GM21390 (cell line): Measurements from ENCODE around the gene SPECC1L.

Experiments used
- ATAC-seq: cut with Tn5 transposase; IDR thresholded peaks from one replicate; pipeline ENCODE4 v1.9.1; 2021; ENCODE audit not compliant: unreplicated experiment

Gene SPECC1L

DNA sequence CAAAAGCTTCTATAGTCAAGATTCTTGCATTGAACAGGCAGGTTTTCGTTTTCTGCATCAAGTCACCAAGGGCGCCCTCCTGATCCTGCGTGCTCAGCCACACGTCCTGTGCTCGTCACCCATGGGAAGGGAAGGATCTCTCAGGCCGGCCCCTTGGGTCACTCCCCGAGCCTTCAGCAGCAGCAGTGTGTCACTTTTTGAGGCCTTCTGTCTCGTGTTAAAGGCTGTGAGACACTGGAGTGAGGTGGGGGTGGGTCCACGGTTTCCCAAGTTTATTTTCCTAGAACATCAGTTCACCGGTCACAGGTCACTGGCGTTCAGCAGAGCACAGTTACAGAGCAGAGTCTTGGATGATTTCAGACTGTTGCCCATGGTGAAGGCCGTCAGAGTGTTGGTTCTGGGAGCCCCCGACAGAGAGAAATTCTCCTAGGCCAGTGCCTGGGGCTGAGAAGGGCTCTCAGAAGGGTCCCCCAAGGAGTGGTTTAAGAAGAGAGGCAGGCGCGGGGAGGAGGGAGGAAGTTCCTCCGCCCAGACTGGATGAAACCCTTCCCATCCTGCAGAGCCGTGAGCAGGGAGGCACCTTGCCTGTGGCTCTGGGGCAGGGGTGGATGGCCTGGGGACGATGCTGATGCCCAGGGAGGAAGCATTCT, 143.2 kb downstream of the SPECC1L start:
- ATAC-seq: no peak

DNA sequence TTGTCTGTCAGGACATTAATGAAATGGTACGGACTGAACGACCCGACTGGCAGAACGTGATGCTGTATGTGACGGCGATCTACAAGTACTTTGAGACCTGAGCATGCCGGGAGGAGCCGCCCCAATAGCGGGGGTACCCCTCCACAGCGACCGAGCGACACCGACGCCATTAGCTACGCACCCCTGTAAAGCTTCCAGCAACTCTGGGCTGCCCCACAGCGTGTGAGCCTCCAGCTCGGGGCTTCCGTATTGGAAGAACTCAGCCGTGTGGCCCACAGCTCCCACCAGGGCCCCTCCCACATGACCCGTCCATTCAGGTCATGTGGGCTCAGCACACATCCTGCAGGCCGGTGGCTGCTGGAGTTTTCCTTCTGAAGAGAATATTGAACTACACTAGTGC, 143.9 kb downstream of the SPECC1L start:
- no peak for ATAC-seq

DNA sequence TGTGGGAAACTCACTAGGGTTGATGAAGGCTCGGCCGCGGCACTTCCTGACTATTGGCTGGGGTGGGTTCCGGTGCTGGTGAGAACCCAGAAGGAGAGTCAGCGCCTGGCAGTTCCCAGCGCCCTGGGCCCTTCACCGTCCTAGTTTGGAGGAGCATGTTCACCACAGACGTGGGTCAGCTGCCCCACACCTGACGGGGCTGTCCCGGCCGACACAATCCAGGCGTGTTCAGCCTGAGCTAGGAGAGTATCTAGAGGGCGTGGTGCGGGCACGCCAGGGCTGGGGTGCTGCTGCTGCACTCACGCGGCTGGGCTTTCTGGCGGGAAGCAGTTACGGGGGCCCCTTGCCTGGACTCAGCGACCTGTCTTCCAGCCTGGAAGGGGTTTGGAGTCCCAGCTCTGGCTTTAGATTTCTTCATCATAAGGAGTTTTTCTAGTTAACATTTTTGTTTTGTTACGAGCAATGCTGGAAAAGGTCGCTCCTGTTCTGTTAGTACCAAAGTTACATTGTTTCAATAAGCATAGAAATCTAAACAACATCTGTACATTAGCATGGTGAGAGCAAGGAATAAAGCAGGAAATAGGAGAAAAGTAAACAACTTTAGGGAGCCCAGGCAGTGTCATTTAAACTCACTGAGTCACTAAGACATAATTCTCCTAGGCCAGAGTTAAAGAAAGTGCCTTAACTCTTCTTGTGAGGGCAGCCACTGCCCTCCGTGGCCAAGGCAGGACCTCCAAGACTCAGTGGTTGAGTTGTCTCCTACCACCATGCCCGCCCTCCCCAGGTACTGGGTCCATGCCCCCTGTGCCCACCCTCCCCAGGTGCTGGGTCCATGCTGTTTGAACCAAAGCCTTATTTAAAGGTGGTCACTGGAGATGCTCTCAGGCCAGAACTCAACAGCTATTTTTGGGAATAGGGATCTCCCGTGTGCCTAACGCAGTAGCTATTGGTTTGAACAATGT, 144.6 kb downstream of the SPECC1L start:
- no peak for ATAC-seq

DNA sequence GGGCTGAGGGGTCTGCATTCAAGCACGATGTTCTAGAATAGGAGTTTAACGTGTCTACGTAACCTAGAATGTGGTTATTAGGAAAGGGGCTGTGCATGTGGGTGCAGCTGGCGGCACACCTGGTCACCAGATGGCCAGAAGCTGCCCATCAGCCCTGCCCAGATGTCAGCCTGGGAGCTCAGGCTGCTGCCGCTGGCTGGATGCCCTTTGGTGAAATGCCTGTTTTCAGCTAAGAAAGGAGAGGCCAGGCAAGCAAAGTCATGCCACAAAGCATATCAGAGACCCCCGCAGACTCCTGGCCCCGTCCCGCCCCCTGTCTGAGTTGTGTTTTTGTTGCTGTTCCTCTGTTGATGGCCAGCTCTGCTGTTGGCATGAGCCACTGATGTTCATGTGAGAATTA, 145.5 kb downstream of the SPECC1L start:
- no peak for ATAC-seq

DNA sequence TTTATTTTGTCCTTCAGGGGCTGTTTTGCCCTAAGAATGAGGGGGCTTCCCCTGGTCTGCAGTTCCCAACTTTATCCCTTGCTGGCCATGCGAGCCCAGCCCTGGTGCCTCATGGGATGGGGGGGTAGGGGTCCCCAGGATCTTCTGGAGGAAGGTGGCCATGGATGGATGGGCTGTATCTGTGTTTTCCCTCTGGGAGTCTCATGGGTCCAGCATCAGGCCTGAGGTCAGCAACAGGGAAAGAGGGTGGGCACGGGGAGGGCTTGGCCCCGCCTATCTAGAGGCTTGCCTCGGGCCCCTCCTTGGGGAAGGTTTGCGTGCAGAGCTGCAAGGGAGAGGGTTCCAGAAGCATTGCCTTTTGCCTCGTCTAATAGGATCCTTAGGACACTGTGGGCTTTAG, 146.0 kb downstream of the SPECC1L start:
- ATAC-seq: no peak

DNA sequence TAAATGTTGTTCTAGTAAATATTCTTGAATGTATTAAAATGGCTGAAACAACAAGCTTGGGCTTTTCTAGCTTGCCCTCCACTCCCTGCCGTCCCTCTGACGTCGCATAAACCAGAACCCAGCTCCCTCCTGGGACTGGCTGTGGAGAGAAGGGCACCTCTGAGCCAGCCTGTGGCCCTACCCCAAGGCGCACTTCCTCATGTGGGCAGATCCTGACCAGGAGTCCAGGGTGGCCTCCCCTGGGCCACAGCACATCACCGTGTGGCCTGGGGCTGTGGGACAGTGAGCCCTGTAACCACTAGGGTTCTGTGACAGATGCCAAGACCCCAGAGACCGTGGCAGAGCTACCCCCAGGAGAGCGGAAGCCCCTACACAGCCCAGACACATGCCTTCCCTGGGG, 146.6 kb downstream of the SPECC1L start:
- no peak for ATAC-seq

DNA sequence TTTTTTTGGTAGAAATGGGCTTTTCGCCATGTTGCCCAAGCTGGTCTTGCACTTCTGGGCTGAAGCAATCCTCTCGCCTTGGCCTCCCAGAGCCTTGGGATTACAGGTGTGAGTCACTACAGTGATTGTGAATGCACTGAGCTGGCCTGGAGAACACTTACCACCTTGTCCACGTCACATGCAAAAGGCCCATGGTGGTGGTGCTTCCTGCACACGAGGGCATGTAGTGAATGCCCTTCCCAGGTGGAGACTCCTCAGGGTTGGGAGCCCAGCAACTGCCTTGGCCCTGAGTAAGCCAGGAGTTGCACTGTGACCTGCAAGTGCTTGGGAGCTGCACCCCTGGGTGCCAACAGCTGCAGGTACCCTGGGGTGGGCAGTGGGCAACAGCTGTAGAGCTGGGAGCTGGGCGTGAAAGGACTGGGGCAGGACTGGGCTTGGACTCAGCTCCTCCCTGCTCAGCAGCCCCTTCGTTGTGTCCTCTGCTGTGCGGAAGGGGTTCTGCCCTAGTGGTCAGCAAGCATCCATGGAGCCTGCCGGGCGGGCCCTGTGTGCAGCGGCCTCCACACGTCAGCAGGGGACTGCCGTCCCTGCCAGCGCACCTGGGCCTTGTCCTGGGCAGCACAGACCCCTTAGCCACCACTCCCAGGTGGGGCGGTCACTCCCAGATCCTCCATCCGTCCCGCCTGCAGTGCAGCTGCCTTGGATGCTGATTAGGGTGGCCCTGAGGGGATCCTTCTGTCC, 147.4 kb downstream of the SPECC1L start:
- ATAC-seq: no peak

DNA sequence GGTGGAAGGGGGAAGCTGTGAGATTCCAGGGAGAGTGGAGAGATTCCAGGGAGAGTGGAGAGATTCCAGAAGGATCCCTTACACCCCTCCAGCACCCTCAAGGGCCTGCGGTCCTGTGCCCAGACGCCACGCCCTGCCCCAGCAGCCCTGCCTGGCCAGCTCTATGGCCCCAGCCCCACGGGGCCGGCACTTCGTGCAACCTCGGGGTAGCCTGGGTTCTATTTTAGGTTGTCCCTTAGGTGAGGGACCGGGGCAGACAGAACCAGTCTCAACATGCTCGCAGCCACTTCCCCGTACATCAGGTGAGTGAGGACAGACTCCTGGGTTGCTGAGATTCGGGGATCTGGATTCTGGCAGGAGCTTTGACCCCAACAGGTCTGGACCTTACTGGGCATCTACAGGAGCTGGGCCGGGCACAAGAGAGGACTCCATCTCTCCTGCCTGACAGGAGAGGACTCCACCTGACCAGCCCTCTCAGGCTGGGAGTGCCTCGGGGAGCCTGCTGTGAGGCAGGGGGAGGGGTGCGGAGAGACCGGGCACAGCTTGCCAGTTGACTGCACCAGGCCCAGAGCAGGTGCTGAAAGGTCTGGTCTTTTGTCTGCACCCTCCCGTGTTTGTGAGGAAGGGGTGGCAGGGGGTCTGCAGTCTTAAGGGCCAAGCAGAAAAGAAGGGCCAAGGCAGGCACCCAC, 148.3 kb downstream of the SPECC1L start:
- ATAC-seq: no peak

DNA sequence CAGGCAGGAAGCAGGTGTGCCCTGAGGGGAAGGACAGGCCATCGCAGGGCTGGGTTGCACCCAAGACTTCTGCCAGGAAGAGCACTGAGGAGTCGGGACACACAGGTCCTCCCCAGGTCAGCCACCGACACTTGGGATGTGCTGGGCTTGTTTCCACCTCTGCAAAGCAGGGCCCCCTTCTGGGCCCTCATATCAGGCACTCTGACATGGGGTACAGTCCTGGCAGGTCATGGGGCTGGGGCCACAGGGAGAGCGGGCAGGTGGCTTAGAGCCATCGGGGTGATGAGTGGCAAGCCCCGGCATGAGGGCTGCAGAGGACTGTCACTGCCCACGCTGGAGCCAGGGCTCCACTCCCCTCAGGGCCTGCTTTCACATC, 148.8 kb downstream of the SPECC1L start:
- ATAC-seq: no peak

DNA sequence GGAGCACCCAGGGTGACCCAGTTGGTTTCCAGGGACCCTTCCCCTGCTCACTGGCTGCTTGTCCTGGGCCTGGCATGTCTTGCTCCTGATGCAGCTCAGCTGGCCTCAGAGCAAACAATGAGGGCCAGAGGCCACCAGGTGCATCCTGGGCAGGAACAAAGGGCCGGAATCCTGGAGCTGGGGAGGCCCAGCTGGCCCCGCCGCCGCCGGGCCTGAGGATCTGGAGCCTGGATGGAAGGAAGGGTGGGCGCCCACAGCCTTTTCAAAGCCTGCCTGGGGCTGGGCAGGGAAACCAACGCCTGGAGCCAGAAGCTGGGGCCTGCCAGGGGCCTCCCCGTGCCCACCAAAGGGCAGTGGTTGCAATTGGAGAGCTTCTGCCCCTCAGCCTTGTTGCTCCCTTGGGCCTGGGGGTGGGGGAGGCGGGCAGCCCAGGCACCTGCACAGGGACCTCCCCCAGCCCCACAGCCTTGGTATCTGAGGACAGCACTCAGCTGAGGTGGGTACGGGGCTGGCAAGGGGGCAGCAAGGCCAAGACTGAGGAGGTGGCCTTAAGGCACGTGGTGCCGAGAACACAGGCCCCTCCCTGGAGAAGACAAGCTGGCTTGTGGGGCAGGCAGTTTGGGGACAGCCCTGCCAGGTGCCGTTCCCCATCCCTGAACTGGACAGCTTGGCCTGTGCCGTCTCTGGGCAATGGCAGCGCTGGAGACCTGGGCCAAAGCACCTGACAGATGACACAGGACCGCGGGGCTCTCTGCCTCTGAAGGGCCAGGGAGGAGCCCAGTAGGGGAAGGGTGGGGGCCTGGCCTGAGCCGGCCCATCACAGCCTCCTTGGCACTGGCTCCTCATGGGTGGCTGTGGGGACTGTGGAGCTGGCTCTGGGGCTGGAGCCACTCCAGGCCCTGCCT, 149.7 kb downstream of the SPECC1L start:
- no peak for ATAC-seq

DNA sequence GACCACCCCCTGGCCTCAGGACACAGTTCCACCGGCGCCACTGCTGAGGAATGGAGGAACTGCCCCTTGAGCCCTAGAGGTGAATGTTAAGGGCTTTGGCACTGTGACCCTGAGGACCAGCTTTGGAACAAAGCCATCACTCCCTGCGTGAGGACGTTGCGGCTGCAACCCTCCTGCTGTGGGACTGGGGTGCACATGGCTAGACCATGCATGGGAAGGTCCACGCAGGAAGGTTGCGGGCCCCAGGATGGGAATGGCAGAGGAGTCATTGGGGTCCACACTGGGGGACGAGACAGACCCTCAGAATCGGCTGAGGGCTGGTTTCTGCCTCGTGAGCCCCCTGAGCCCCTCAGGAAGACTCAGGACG, 150.3 kb downstream of the SPECC1L start:
- ATAC-seq: no peak

DNA sequence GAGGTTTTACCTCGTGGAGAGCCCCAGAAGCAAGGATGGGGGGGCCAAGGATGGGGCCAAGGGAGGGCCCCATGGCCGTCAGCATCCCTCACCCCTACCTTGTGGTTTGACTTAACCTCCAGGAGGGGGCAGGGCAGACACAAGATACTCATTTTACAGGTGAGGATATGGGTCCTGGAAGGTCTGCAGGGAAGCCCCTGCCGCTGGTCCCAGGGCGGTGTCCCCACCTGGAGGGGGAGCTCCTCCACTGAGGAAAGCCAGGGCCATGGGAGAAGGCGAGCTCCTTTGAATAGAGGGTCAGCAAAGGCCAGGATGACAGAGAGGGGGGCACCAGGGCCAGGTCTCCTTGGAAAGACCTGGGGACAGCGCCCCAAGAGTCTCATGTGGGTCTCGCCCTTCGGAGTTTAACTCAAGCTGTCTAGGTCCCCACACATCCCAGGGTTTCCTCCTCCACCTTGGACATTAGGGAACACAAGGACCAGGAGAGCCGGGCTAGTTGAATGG, 150.8 kb downstream of the SPECC1L start:
- no peak for ATAC-seq

DNA sequence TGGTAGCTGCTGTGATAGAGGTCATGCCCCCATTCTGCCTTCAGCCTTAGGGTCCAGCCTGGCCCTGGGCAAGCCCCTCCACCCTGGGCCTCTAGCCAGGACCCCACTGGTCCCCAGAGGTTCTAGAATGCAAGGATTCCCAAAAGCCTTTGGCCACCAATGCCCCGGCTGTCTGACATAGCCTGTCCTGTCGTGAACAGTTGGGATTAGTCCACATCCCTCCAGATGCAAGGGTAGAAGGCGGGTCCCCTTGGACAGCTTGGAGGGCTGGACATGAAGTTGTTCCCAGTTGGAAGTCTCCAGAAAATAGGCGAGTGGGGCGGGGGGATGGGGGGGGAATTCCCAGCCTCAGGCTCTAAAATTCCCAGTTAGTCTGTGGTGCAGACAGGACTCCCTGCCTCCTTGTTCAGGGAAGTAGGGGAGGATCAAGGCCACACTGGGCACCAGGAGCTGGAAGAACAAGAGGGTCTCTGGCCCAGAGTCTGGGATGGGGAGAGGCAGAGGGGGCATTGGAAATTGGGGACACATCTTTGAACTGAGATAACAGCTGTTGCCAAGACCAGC, 151.6 kb downstream of the SPECC1L start:
- no peak for ATAC-seq

DNA sequence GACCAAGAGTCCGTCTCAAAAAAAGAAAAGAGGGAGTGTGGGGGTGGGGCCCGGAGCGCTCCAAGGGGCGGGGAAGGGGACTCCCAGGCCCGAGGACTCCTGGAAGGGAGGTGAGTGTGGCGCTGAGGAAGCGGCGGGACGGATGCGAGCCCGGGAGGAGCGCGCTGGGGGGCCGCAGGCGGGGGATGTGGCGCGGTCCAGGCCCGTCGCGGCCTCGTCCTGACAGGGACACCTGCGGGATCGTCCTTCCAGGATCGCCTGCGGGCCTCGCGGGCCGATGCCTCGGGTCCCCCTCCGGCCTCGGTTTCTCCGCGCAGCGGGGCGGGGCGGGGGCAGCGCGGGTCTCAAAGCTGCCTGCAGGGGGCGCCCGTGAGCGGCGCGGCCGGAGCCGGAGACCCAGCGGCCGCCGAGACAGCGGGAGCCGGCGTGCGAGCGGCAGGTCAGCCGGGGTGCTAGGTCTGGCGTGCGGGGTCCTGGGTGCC, 152.9 kb downstream of the SPECC1L start:
- ATAC-seq: no peak

DNA sequence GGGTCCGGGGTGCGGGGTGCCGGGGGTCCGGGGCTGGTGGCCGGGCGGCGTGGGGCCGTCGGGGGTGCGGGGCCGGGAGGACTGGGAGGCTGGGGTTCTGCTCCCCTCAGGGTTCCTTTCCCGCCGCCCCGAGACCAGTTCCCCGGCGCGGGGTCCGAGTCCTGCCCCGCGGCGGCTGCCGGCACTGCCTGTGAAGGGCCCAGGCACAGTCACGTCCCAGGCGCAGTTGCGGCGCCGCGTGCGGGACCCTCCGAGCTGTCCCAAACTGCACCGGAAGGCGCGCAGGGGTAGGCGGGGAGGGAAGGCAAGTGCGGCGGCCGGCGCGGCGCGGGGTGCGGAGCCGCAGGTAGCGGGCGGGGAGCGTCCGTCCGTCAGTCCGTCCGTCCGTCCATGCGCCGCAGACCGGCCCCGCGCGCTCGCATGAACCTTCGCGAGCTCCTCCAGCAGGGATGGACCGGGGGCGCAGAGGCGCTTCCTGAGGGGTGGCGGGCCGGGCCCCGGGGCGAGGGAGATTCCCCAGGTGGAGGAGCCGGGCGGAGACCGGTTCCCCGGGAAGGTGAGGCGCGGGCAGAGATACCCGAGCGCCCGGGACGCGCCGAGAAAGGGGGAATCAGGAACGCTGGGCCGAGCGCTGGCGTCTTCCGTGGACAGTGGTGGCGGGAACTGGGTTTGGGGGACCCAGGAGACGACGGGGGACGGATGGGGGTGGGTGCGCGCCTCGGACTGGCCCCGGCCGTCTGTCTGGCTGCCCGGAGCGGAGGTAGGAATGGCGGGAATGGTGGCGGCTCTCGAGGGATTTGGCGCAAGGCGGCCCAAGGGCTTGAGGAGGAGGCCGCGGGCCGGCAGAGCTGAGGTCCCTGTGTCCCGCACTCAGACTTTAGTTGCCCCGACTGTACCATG, 153.6 kb downstream of the SPECC1L start:
- ATAC-seq: no peak

DNA sequence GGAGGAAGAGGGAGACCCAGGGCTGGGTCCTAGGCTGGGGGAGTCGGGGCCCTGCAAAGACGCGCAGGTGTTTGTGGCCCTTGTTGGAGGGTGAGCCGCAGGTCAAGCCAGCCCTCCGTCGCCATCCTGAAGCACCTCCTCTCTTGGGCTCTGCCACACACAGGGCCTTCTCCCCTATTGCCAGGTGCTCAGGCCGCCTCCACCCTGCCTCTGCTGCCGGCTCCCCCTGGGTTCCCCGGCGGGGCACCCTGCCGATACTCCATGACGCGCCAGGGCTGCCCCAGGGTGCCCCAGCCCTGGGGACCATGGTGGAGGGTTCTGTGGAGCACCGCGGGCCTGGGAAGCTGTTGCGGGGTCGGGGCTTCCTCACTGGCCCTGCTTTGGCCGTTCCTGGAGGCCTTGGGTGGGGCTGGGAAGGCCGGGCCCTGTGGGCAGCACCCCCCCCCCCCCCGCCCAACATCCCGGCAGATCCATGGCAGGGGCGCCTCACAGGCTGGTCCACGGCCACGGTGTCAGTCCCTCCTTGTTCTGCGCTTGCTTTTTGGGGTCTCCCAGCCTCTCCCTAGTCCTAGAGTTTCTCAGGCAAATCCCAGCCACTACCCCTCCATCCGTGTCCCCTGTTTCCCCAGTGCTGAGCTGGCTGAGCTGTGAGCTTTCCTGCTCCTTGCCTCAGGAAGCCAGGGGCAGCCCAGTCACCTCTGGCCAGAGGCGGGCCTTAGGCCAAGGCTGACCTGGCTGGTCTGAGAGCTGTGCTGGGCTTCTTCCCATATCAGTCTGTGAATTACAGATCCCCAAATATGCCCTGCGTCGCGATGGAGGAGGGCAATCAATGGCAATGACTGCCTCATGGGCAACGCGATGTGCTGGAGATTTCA, 154.5 kb downstream of the SPECC1L start:
- no peak for ATAC-seq

DNA sequence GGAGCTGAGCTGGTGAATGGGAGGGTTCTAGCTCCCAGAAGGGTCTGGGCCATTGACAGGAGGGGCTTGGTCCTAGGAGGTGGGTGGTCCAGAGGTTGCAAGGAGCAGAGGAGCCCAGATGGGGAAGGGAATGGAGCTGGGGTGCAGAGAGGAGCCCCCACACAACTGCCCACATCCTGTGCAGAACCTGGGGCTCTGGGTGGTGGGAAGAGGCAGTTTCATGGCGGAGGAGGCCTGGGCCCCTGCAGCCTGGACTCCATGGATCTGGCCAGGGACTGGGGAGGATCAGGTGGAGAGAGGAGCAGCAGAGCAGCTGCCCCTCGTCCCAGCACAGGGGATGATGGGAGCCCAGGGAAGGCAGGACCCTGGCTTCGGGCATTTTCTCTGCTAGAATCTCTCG, 155.8 kb downstream of the SPECC1L start:
- ATAC-seq: no peak
